A673 (cell line): ENCODE data around the gene SMIM15.

Source experiments
- EZH2 ChIP-seq: fragments of 200-600 bp; sonication (generic); IDR thresholded peaks from 2 replicates; pipeline ENCODE4 v1.6.1; 2017; ENCODE audit warnings: borderline replicate concordance, low read depth, mild to moderate bottlenecking, mixed read lengths, antibody characterized with exemption, low read length; ENCODE audit not compliant: poor library complexity, severe bottlenecking
- TF ChIP-seq, protein P1 (sequence below): fragments of 300-800, 200-600 bp; sonication (generic); conservative IDR thresholded peaks from 2 replicates; pipeline ENCODE4 v1.5.1; 2017; ENCODE audit warnings: low read depth, mild to moderate bottlenecking, antibody characterized with exemption, low read length, moderate library complexity, mixed read lengths

DNA sequence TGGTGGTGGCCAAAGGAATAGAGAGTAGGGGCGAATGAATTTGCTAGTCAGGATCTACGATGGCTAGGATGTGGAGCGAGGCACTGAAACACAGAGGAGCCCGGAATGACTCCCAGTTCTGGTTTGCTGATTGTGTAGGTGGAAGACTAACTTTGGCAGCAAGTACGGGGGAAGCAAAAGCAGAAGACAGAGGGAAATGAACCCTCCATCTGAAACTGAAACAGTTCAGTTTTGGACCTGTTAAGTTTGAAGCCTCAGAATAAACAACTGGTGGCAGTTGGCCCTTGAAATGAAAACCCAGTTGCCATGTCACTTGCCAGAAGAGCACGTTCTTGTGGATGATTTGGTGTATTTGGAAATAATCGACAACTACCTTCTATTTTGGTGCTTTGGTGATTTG lies 15.4 kb upstream of the SMIM15 start:
- TF ChIP-seq, protein P1, sequence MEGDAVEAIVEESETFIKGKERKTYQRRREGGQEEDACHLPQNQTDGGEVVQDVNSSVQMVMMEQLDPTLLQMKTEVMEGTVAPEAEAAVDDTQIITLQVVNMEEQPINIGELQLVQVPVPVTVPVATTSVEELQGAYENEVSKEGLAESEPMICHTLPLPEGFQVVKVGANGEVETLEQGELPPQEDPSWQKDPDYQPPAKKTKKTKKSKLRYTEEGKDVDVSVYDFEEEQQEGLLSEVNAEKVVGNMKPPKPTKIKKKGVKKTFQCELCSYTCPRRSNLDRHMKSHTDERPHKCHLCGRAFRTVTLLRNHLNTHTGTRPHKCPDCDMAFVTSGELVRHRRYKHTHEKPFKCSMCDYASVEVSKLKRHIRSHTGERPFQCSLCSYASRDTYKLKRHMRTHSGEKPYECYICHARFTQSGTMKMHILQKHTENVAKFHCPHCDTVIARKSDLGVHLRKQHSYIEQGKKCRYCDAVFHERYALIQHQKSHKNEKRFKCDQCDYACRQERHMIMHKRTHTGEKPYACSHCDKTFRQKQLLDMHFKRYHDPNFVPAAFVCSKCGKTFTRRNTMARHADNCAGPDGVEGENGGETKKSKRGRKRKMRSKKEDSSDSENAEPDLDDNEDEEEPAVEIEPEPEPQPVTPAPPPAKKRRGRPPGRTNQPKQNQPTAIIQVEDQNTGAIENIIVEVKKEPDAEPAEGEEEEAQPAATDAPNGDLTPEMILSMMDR, result no peak
- no peak for TF ChIP-seq EZH2
